ENCODE results near the gene PPP1CA.

DNA sequence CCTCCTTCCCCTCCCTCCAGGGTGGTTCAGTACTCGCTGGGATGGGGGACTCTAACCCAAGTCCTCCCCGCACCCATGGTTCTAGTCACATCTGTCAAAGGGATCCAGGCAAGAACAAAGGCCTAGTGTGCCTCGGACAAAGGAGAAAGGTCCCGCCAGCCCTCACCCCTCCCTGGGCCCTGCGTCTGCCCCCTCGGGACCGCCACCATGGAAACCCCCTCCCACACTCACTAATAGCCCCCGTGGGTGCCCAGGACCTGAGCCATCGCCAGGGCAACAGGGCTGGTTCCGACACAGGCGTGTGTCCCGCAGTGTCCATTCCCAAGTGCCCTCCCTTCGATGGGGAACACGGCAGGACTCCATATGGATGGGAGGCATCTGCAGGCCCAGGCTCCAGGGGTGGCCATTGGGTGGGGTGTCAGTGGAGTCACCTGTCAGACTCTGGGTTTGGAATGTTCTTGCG lies 8.7 kb upstream of the PPP1CA start:
- TF ChIP-seq, protein P1, sequence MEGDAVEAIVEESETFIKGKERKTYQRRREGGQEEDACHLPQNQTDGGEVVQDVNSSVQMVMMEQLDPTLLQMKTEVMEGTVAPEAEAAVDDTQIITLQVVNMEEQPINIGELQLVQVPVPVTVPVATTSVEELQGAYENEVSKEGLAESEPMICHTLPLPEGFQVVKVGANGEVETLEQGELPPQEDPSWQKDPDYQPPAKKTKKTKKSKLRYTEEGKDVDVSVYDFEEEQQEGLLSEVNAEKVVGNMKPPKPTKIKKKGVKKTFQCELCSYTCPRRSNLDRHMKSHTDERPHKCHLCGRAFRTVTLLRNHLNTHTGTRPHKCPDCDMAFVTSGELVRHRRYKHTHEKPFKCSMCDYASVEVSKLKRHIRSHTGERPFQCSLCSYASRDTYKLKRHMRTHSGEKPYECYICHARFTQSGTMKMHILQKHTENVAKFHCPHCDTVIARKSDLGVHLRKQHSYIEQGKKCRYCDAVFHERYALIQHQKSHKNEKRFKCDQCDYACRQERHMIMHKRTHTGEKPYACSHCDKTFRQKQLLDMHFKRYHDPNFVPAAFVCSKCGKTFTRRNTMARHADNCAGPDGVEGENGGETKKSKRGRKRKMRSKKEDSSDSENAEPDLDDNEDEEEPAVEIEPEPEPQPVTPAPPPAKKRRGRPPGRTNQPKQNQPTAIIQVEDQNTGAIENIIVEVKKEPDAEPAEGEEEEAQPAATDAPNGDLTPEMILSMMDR (IDR thresholded peaks at IDR 0.05), result no peak
- TF ChIP-seq POLR2A (IDR thresholded peaks at IDR 0.05), result no peak

Measured in thyroid gland (tissue), 4 donors.